Astrocyte of the hippocampus (primary cell): ENCODE results near the gene CCNJ.

ENCODE experiments used
- DNase-seq: peaks from one replicate; pipeline ENCODE4 v3.0.0; 2011; ENCODE audit warnings: low read depth, low spot score

Gene CCNJ

GRCh38 chr10:96056787-96057186 lies 13.4 kb downstream of the CCNJ start:
- DNase-seq = no peak

GRCh38 chr10:96061232-96061631 lies 17.8 kb downstream of the CCNJ start:
- DNase-seq = no peak

GRCh38 chr10:96072674-96073073 lies 29.3 kb downstream of the CCNJ start:
- DNase-seq = no peak

GRCh38 chr10:96073722-96074121 lies 30.3 kb downstream of the CCNJ start:
- DNase-seq = no peak

GRCh38 chr10:96074776-96075175 lies 31.4 kb downstream of the CCNJ start:
- DNase-seq = no peak

- no peak for DNase-seq
Measured at GRCh38 chr10:96075977-96076376, 32.6 kb downstream of the CCNJ start.

- no peak for DNase-seq
Measured at GRCh38 chr10:96077156-96077555, 33.8 kb downstream of the CCNJ start.

GRCh38 chr10:96082153-96082552 lies 38.8 kb downstream of the CCNJ start:
- no peak for DNase-seq

GRCh38 chr10:96082748-96083147 lies 39.4 kb downstream of the CCNJ start:
- DNase-seq = no peak

GRCh38 chr10:96089116-96089515 lies 45.7 kb downstream of the CCNJ start:
- no peak for DNase-seq

GRCh38 chr10:96089670-96090462 lies 46.5 kb downstream of the CCNJ start:
- DNase-seq = peak; percentile 99

- DNase-seq = no peak
Measured at GRCh38 chr10:96090463-96090800, 47.0 kb downstream of the CCNJ start.

GRCh38 chr10:96092999-96093767 lies 49.8 kb downstream of the CCNJ start:
- DNase-seq = no peak

GRCh38 chr10:96093948-96094347 lies 50.6 kb downstream of the CCNJ start:
- DNase-seq = no peak

- DNase-seq = no peak
Measured at GRCh38 chr10:96096958-96097357, 53.6 kb downstream of the CCNJ start.

GRCh38 chr10:96097865-96098264 lies 54.5 kb downstream of the CCNJ start:
- DNase-seq = no peak

GRCh38 chr10:96107623-96108038 lies 64.2 kb downstream of the CCNJ start:
- DNase-seq = no peak
